ENCODE data around the gene PBRM1. TPM values are rescaled to one million over a fixed set of nuclear protein-coding genes. Genes with fewer than 3 reads are reported as not detected.

The PBRM1 gene
- total RNA-seq, 1 donor from 2014 or later, result 107 TPM

DNA sequence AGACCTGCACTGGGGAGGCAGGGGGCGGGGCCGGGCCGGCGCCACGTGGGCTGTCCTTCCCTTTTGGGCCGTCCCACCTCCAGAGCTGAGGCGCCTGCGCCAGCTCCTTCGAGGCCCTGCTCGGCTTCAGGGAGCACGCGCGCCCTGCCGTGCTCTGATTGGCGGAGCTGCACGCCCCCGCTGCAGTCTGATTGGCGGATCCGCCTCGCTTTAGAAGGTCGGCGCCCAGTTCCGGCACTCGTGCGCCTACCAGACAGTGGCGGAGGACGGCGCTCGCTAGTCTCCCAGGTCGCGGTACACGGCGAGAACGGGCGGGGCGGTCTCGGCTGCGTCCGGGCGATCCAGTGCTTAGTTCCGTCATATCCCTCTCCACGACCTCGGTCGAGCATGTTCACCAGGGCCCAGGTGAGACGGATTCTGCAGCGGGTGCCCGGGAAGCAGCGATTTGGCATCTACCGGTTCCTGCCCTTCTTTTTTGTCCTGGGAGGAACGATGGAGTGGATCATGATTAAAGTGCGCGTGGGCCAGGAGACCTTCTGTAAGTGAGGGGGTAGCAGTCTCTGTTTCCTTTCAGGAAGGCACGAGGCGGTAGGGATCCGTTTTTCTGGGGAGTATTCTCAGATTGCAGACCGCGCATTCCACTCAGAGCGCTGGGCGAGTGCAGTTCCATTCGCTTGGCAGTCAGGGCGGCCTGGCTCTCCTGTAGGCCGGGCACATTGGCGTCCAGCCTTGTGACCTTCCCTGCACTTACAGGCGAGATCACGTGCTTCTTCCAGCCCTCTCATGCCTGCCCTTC is 149.1 kb downstream of the PBRM1 start, which contains the start of gene UQCC5:
TSS of gene UQCC5 (plus strand) at position 237 of the 796 bp plus-strand sequence. CDS start at position 388, 151 bp downstream.
- H3K36me3 Mint-ChIP-seq (ENCODE audit: low read depth), result peaks cover 9% of the 10 kb centered on the region
- peak within 1 kb of the TSS; percentile 99 for H3K4me3 Mint-ChIP-seq
- H3K4me1 Mint-ChIP-seq, result peaks cover 54% of the 10 kb centered on the region
- peak; percentile 91 for DNase-seq (ENCODE audit: low read depth, low spot score)
- H3K9me3 Mint-ChIP-seq, result no peaks in the 10 kb centered on the region
- H3K27me3 Mint-ChIP-seq (ENCODE audit: low read depth), result peaks cover 2% of the 10 kb centered on the region
- TF ChIP-seq, protein P1, sequence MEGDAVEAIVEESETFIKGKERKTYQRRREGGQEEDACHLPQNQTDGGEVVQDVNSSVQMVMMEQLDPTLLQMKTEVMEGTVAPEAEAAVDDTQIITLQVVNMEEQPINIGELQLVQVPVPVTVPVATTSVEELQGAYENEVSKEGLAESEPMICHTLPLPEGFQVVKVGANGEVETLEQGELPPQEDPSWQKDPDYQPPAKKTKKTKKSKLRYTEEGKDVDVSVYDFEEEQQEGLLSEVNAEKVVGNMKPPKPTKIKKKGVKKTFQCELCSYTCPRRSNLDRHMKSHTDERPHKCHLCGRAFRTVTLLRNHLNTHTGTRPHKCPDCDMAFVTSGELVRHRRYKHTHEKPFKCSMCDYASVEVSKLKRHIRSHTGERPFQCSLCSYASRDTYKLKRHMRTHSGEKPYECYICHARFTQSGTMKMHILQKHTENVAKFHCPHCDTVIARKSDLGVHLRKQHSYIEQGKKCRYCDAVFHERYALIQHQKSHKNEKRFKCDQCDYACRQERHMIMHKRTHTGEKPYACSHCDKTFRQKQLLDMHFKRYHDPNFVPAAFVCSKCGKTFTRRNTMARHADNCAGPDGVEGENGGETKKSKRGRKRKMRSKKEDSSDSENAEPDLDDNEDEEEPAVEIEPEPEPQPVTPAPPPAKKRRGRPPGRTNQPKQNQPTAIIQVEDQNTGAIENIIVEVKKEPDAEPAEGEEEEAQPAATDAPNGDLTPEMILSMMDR (conservative IDR thresholded peaks at IDR 0.05), result no peak
- peak within 1 kb of the TSS; percentile 98 for H3K27ac Mint-ChIP-seq (ENCODE audit: unreplicated experiment)

GRCh38 chr3:52536112-52536368 is 149.7 kb downstream of the PBRM1 start:
- Mint-ChIP-seq H3K4me1 (peaks cover 54% of the 10 kb centered on the region), H3K36me3 (ENCODE audit: low read depth) (peaks cover 9% of the 10 kb centered on the region), H3K27me3 (ENCODE audit: low read depth) (peaks cover 2% of the 10 kb centered on the region), H3K4me3 (peak overlapping the region; percentile 99), H3K9me3 (no peaks in the 10 kb centered on the region), H3K27ac (ENCODE audit: unreplicated experiment) (no peak overlapping the region)
- DNase-seq (ENCODE audit: low read depth, low spot score), result no peak
- TF ChIP-seq, protein P1 (conservative IDR thresholded peaks at IDR 0.05), result no peak

DNA sequence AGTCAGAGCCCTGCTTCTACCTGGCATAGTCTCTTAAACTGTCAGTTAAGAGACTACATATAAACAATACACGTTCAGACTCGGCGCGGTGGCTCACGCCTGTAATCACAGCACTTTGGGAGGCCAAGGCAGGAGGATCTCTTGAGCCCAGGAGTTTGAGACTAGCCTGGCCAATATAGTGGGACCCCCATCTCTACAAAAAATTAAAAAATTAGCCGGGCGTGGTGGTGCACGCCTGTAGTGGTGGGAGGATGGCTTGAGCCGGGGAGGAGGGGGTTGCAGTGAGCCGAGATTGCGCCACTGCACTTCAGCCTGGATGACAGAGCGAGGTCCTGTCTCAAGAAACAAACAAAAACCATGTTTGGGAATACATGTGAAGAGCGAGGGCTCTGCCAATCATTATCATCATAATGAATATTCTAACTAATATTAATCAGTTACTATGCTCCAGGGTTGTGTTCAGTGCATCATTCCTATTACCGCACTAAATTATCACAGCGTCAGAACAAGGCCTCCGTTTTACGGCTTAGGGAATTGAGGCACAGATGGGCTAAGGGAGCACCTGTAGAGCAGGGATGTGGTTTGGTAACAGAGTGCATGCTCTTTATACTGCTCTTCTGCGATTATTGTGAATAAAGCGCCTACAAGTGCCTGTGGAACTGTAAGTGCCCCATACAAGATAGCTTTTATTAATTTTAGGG is 150.2 kb downstream of the PBRM1 start:
- Mint-ChIP-seq H3K27ac (ENCODE audit: unreplicated experiment) (no peak overlapping the region), H3K4me3 (peak overlapping the region; percentile 99), H3K4me1 (peaks cover 54% of the 10 kb centered on the region), H3K9me3 (no peaks in the 10 kb centered on the region), H3K36me3 (ENCODE audit: low read depth) (peaks cover 9% of the 10 kb centered on the region), H3K27me3 (ENCODE audit: low read depth) (peaks cover 2% of the 10 kb centered on the region)
- TF ChIP-seq, protein P1 (conservative IDR thresholded peaks at IDR 0.05), result no peak
- no peak for DNase-seq (ENCODE audit: low read depth, low spot score)

- Mint-ChIP-seq H3K4me3 (peak overlapping the region; percentile 99), H3K4me1 (peaks cover 57% of the 10 kb centered on the region), H3K9me3 (no peaks in the 10 kb centered on the region), H3K27ac (ENCODE audit: unreplicated experiment) (peak overlapping the region; percentile 99), H3K36me3 (ENCODE audit: low read depth) (peaks cover 9% of the 10 kb centered on the region), H3K27me3 (ENCODE audit: low read depth) (peaks cover 2% of the 10 kb centered on the region)
- TF ChIP-seq, protein P1 (conservative IDR thresholded peaks at IDR 0.05), result no peak
- peak; percentile 23 for DNase-seq (ENCODE audit: low read depth, low spot score)
Observed at GRCh38 chr3:52534281-52535183, 151.2 kb downstream of the PBRM1 start.

- no peaks in the 10 kb centered on the region for H3K9me3 Mint-ChIP-seq
- H3K4me3 Mint-ChIP-seq, result peak within 1 kb of the TSS; percentile 99
- H3K27ac Mint-ChIP-seq (ENCODE audit: unreplicated experiment), result peak within 1 kb of the TSS; percentile 99
- H3K36me3 Mint-ChIP-seq (ENCODE audit: low read depth), result peaks cover 8% of the 10 kb centered on the region
- TF ChIP-seq, protein P1 (conservative IDR thresholded peaks at IDR 0.05), result no peak
- peaks cover 2% of the 10 kb centered on the region for H3K27me3 Mint-ChIP-seq (ENCODE audit: low read depth)
- H3K4me1 Mint-ChIP-seq, result peaks cover 50% of the 10 kb centered on the region
- peak; percentile 64 for DNase-seq (ENCODE audit: low read depth, low spot score)
Observed at GRCh38 chr3:52533623-52534280, 152.0 kb downstream of the PBRM1 start, which contains the start of gene NT5DC2. TSS of gene NT5DC2 (minus strand) at chr3:52533857. CDS start at chr3:52533737, 120 bp downstream.
